ENCODE measurements around the gene ENDOD1. TPM values are rescaled to one million over a fixed set of nuclear protein-coding genes. Genes with fewer than 3 reads are reported as not detected.

Gene ENDOD1
- total RNA-seq, 1 donor from 2014 or later: 4.5 TPM

GRCh38 chr11:95050595-95051202 lies 38.9 kb upstream of the ENDOD1 start:
- Mint-ChIP-seq H3K4me3 (ENCODE audit: unreplicated experiment) (no peak overlapping the region), H3K36me3 (ENCODE audit: low read depth, unreplicated experiment) (peaks cover 6% of the 10 kb centered on the region)
- no peak for TF ChIP-seq CTCF (IDR thresholded peaks at IDR 0.05; ENCODE audit: unreplicated experiment)

GRCh38 chr11:95054356-95054755 lies 35.3 kb upstream of the ENDOD1 start:
- Mint-ChIP-seq H3K27ac (ENCODE audit: unreplicated experiment) (no peak overlapping the region), H3K27me3 (ENCODE audit: unreplicated experiment) (no peaks in the 10 kb centered on the region), H3K9me3 (ENCODE audit: unreplicated experiment) (no peaks in the 10 kb centered on the region), H3K4me1 (ENCODE audit: unreplicated experiment) (peaks cover 7% of the 10 kb centered on the region), H3K36me3 (ENCODE audit: low read depth, unreplicated experiment) (peaks cover 6% of the 10 kb centered on the region), H3K4me3 (ENCODE audit: unreplicated experiment) (no peak overlapping the region)
- no peak for TF ChIP-seq CTCF (IDR thresholded peaks at IDR 0.05; ENCODE audit: unreplicated experiment)
- DNase-seq (ENCODE audit: low spot score): no peak

More at GRCh38 chr11:95050595-95051202, 38.9 kb upstream of the ENDOD1 start:
- no peaks in the 10 kb centered on the region for H3K27me3 Mint-ChIP-seq (ENCODE audit: unreplicated experiment)
- no peak for DNase-seq (ENCODE audit: low spot score)
- H3K4me1 Mint-ChIP-seq (ENCODE audit: unreplicated experiment): peaks cover 7% of the 10 kb centered on the region
- no peak overlapping the region for H3K27ac Mint-ChIP-seq (ENCODE audit: unreplicated experiment)
- H3K9me3 Mint-ChIP-seq (ENCODE audit: unreplicated experiment): no peaks in the 10 kb centered on the region

GRCh38 chr11:95055283-95055897 lies 34.3 kb upstream of the ENDOD1 start:
- Mint-ChIP-seq H3K9me3 (ENCODE audit: unreplicated experiment) (no peaks in the 10 kb centered on the region), H3K4me1 (ENCODE audit: unreplicated experiment) (peaks cover 7% of the 10 kb centered on the region), H3K4me3 (ENCODE audit: unreplicated experiment) (no peak overlapping the region), H3K27me3 (ENCODE audit: unreplicated experiment) (no peaks in the 10 kb centered on the region), H3K36me3 (ENCODE audit: low read depth, unreplicated experiment) (peaks cover 6% of the 10 kb centered on the region), H3K27ac (ENCODE audit: unreplicated experiment) (no peak overlapping the region)
- TF ChIP-seq CTCF (IDR thresholded peaks at IDR 0.05; ENCODE audit: unreplicated experiment): no peak
- DNase-seq (ENCODE audit: low spot score): no peak

- Mint-ChIP-seq H3K36me3 (ENCODE audit: low read depth, unreplicated experiment) (peaks cover 4% of the 10 kb centered on the region), H3K4me3 (ENCODE audit: unreplicated experiment) (no peak overlapping the region), H3K9me3 (ENCODE audit: unreplicated experiment) (no peaks in the 10 kb centered on the region), H3K4me1 (ENCODE audit: unreplicated experiment) (peaks cover 7% of the 10 kb centered on the region), H3K27me3 (ENCODE audit: unreplicated experiment) (no peaks in the 10 kb centered on the region), H3K27ac (ENCODE audit: unreplicated experiment) (no peak overlapping the region)
- no peak for TF ChIP-seq CTCF (IDR thresholded peaks at IDR 0.05; ENCODE audit: unreplicated experiment)
- DNase-seq (ENCODE audit: low spot score): no peak
Measured at GRCh38 chr11:95057959-95058358, 31.7 kb upstream of the ENDOD1 start.

GRCh38 chr11:95058621-95059020 lies 31.0 kb upstream of the ENDOD1 start:
- no peak overlapping the region for H3K27ac Mint-ChIP-seq (ENCODE audit: unreplicated experiment)
- no peaks in the 10 kb centered on the region for H3K27me3 Mint-ChIP-seq (ENCODE audit: unreplicated experiment)
- peaks cover 7% of the 10 kb centered on the region for H3K4me1 Mint-ChIP-seq (ENCODE audit: unreplicated experiment)

More at GRCh38 chr11:95058621-95059020, 31.0 kb upstream of the ENDOD1 start:
- no peak for TF ChIP-seq CTCF (IDR thresholded peaks at IDR 0.05; ENCODE audit: unreplicated experiment)
- no peaks in the 10 kb centered on the region for H3K36me3 Mint-ChIP-seq (ENCODE audit: low read depth, unreplicated experiment)
- H3K9me3 Mint-ChIP-seq (ENCODE audit: unreplicated experiment): no peaks in the 10 kb centered on the region
- no peak for DNase-seq (ENCODE audit: low spot score)
- H3K4me3 Mint-ChIP-seq (ENCODE audit: unreplicated experiment): no peak overlapping the region

Measured in endothelial cell (in vitro differentiated cells).